ENCODE measurements around the gene MAPT.
A peak's percentile ranks its signal among the peaks of the same experiment; 100 is the strongest.

Gene MAPT

GRCh38 chr17:46025060-46025459 is 130.7 kb downstream of the MAPT start:
- peaks cover 15% of the 10 kb centered on the region for H3K36me3 Mint-ChIP-seq (ENCODE audit: low read depth)
- H3K27ac Mint-ChIP-seq = no peak overlapping the region
- H3K9me3 Mint-ChIP-seq = no peaks in the 10 kb centered on the region
- H3K4me3 Mint-ChIP-seq = no peak overlapping the region
- no peaks in the 10 kb centered on the region for H3K27me3 Mint-ChIP-seq
- peaks cover 26% of the 10 kb centered on the region for H3K4me1 Mint-ChIP-seq (ENCODE audit: low read depth)

- H3K36me3 Mint-ChIP-seq (ENCODE audit: low read depth) = peaks cover 21% of the 10 kb centered on the region
Observed at GRCh38 chr17:46025510-46026165, 131.3 kb downstream of the MAPT start.

GRCh38 chr17:46026166-46027047 is 132.1 kb downstream of the MAPT start:
- H3K4me3 Mint-ChIP-seq = no peak overlapping the region
- peaks cover 29% of the 10 kb centered on the region for H3K36me3 Mint-ChIP-seq (ENCODE audit: low read depth)
- peaks cover 15% of the 10 kb centered on the region for H3K4me1 Mint-ChIP-seq (ENCODE audit: low read depth)
- H3K27me3 Mint-ChIP-seq = no peaks in the 10 kb centered on the region
- no peak overlapping the region for H3K27ac Mint-ChIP-seq
- H3K9me3 Mint-ChIP-seq = no peaks in the 10 kb centered on the region

More at GRCh38 chr17:46025510-46026165, 131.3 kb downstream of the MAPT start:
- no peak overlapping the region for H3K4me3 Mint-ChIP-seq
- H3K4me1 Mint-ChIP-seq (ENCODE audit: low read depth) = peaks cover 20% of the 10 kb centered on the region
- no peaks in the 10 kb centered on the region for H3K27me3 Mint-ChIP-seq
- H3K27ac Mint-ChIP-seq = no peak overlapping the region
- no peaks in the 10 kb centered on the region for H3K9me3 Mint-ChIP-seq

GRCh38 chr17:46027048-46027975 is 133.0 kb downstream of the MAPT start:
- H3K4me3 Mint-ChIP-seq = no peak overlapping the region

GRCh38 chr17:46027976-46028325 is 133.6 kb downstream of the MAPT start:
- peak overlapping the region; percentile 55 for H3K27ac Mint-ChIP-seq
- H3K9me3 Mint-ChIP-seq = no peaks in the 10 kb centered on the region
- H3K4me1 Mint-ChIP-seq (ENCODE audit: low read depth) = peaks cover 15% of the 10 kb centered on the region
- peaks cover 41% of the 10 kb centered on the region for H3K36me3 Mint-ChIP-seq (ENCODE audit: low read depth)
- H3K4me3 Mint-ChIP-seq = no peak overlapping the region
- no peaks in the 10 kb centered on the region for H3K27me3 Mint-ChIP-seq

More at GRCh38 chr17:46027048-46027975, 133.0 kb downstream of the MAPT start:
- no peaks in the 10 kb centered on the region for H3K9me3 Mint-ChIP-seq
- H3K4me1 Mint-ChIP-seq (ENCODE audit: low read depth) = peaks cover 15% of the 10 kb centered on the region
- H3K27me3 Mint-ChIP-seq = no peaks in the 10 kb centered on the region
- peak overlapping the region; percentile 54 for H3K27ac Mint-ChIP-seq
- H3K36me3 Mint-ChIP-seq (ENCODE audit: low read depth) = peaks cover 35% of the 10 kb centered on the region

- Mint-ChIP-seq H3K36me3 (ENCODE audit: low read depth) (peaks cover 45% of the 10 kb centered on the region), H3K27ac (peak overlapping the region; percentile 55), H3K4me3 (no peak overlapping the region), H3K4me1 (ENCODE audit: low read depth) (peaks cover 15% of the 10 kb centered on the region), H3K27me3 (no peaks in the 10 kb centered on the region), H3K9me3 (no peaks in the 10 kb centered on the region)
Observed at GRCh38 chr17:46028374-46028773, 134.0 kb downstream of the MAPT start.

- Mint-ChIP-seq H3K4me3 (no peak overlapping the region), H3K27me3 (no peaks in the 10 kb centered on the region), H3K9me3 (no peaks in the 10 kb centered on the region), H3K4me1 (ENCODE audit: low read depth) (peaks cover 15% of the 10 kb centered on the region), H3K27ac (peak overlapping the region; percentile 51), H3K36me3 (ENCODE audit: low read depth) (peaks cover 50% of the 10 kb centered on the region)
Observed at GRCh38 chr17:46028981-46029565, 134.7 kb downstream of the MAPT start.

GRCh38 chr17:46029627-46030026 is 135.3 kb downstream of the MAPT start:
- Mint-ChIP-seq H3K9me3 (no peaks in the 10 kb centered on the region), H3K4me1 (ENCODE audit: low read depth) (peaks cover 17% of the 10 kb centered on the region), H3K27me3 (no peaks in the 10 kb centered on the region), H3K36me3 (ENCODE audit: low read depth) (peaks cover 55% of the 10 kb centered on the region), H3K4me3 (no peak overlapping the region), H3K27ac (peak overlapping the region; percentile 51)

- no peaks in the 10 kb centered on the region for H3K9me3 Mint-ChIP-seq
- peaks cover 28% of the 10 kb centered on the region for H3K4me1 Mint-ChIP-seq (ENCODE audit: low read depth)
- no peaks in the 10 kb centered on the region for H3K27me3 Mint-ChIP-seq
- H3K4me3 Mint-ChIP-seq = no peak overlapping the region
- H3K36me3 Mint-ChIP-seq (ENCODE audit: low read depth) = peaks cover 57% of the 10 kb centered on the region
- H3K27ac Mint-ChIP-seq = peak overlapping the region; percentile 46
Observed at GRCh38 chr17:46030752-46031151, 136.4 kb downstream of the MAPT start.

GRCh38 chr17:46031440-46031839 is 137.1 kb downstream of the MAPT start:
- no peaks in the 10 kb centered on the region for H3K9me3 Mint-ChIP-seq
- H3K27ac Mint-ChIP-seq = no peak overlapping the region
- no peaks in the 10 kb centered on the region for H3K27me3 Mint-ChIP-seq
- H3K4me3 Mint-ChIP-seq = no peak overlapping the region
- H3K36me3 Mint-ChIP-seq (ENCODE audit: low read depth) = peaks cover 58% of the 10 kb centered on the region
- peaks cover 34% of the 10 kb centered on the region for H3K4me1 Mint-ChIP-seq (ENCODE audit: low read depth)

- peaks cover 34% of the 10 kb centered on the region for H3K4me1 Mint-ChIP-seq (ENCODE audit: low read depth)
- no peak overlapping the region for H3K4me3 Mint-ChIP-seq
- H3K27me3 Mint-ChIP-seq = no peaks in the 10 kb centered on the region
- no peaks in the 10 kb centered on the region for H3K9me3 Mint-ChIP-seq
- peaks cover 61% of the 10 kb centered on the region for H3K36me3 Mint-ChIP-seq (ENCODE audit: low read depth)
- H3K27ac Mint-ChIP-seq = peak overlapping the region; percentile 8
Observed at GRCh38 chr17:46031920-46032319, 137.6 kb downstream of the MAPT start.

GRCh38 chr17:46032909-46033308 is 138.6 kb downstream of the MAPT start:
- H3K27me3 Mint-ChIP-seq = no peaks in the 10 kb centered on the region
- H3K4me1 Mint-ChIP-seq (ENCODE audit: low read depth) = peaks cover 27% of the 10 kb centered on the region
- H3K36me3 Mint-ChIP-seq (ENCODE audit: low read depth) = peaks cover 67% of the 10 kb centered on the region
- no peak overlapping the region for H3K4me3 Mint-ChIP-seq
- no peaks in the 10 kb centered on the region for H3K9me3 Mint-ChIP-seq
- no peak overlapping the region for H3K27ac Mint-ChIP-seq

- Mint-ChIP-seq H3K4me1 (ENCODE audit: low read depth) (peaks cover 27% of the 10 kb centered on the region), H3K36me3 (ENCODE audit: low read depth) (peaks cover 72% of the 10 kb centered on the region), H3K27me3 (no peaks in the 10 kb centered on the region), H3K9me3 (no peaks in the 10 kb centered on the region), H3K4me3 (no peak overlapping the region), H3K27ac (no peak overlapping the region)
Observed at GRCh38 chr17:46033392-46033791, 139.0 kb downstream of the MAPT start.

- Mint-ChIP-seq H3K27me3 (no peaks in the 10 kb centered on the region), H3K9me3 (no peaks in the 10 kb centered on the region), H3K27ac (peak overlapping the region; percentile 32), H3K36me3 (ENCODE audit: low read depth) (peaks cover 71% of the 10 kb centered on the region), H3K4me3 (peak overlapping the region; percentile 27), H3K4me1 (ENCODE audit: low read depth) (peaks cover 19% of the 10 kb centered on the region)
Observed at GRCh38 chr17:46035112-46035818, 140.9 kb downstream of the MAPT start.
